ENCODE results near the gene CYCS. TPM values are rescaled to one million over a fixed set of nuclear protein-coding genes. Genes with fewer than 3 reads are reported as not detected.
A peak's percentile ranks its signal among the peaks of the same experiment; 100 is the strongest.

The CYCS gene
- total RNA-seq, 2 experiments from 2014 or later = 126 to 131 TPM

- Mint-ChIP-seq H3K4me3 (peak overlapping the region; percentile 36), H3K27me3 (no peaks in the 10 kb centered on the region), H3K27ac (peak overlapping the region; percentile 18), H3K36me3 (ENCODE audit: low read depth) (peaks cover 53% of the 10 kb centered on the region), H3K4me1 (ENCODE audit: low read depth) (peaks cover 47% of the 10 kb centered on the region), H3K9me3 (no peaks in the 10 kb centered on the region)
- H3K4me3 ChIP-seq (ENCODE audit: low read length) = no peak overlapping the region
- no peaks in the 10 kb centered on the region for H3K9me3 ChIP-seq (ENCODE audit: control insufficient read depth in 1 of 2, insufficient read depth in 1 of 2, low read length in 2 of 2)
- ATAC-seq (ENCODE audit: poor library complexity) (no peak), DNase-seq (no peak)
- intact Hi-C loops (cut with DNase I, micrococcal nuclease) = loop anchor here in 1 of 2 experiments (5.0 to 10.0 kb wide), 4 partner anchors 140 to 1438 kb away; partner anchors contain the start of genes FAM221A, OSBPL3 and PALS2
- ChIA-PET CTCF (interaction anchor here (0.9 kb wide), 1 partner anchor 29 kb away, joined by 3 read pairs; no protein-coding TSS in a partner anchor), POLR2A (no interaction called here)
- H3K4me1 ChIP-seq (ENCODE audit: insufficient read depth, low read length) = peaks cover 14% of the 10 kb centered on the region
- peaks cover 40% of the 10 kb centered on the region for H3K36me3 ChIP-seq (ENCODE audit: insufficient read depth, low read length)
- TF ChIP-seq CTCF (IDR thresholded peaks at IDR 0.05) = no peak
- no peaks in the 10 kb centered on the region for H3K27me3 ChIP-seq (ENCODE audit: control insufficient read depth in 1 of 2, insufficient read depth in 2 of 2, low read length in 2 of 2)
- no peak overlapping the region for H3K27ac ChIP-seq (ENCODE audit: low read depth in 1 of 2, low read length in 2 of 2)
Measured at GRCh38 chr7:25122373-25122772, 2.7 kb downstream of the CYCS start.

- no peak for DNase-seq
- POLR2A ChIA-PET = interaction anchor here (0.6 kb wide), 1 partner anchor 1591 kb away, joined by 4 read pairs; no protein-coding TSS in a partner anchor
- no peak for ATAC-seq (ENCODE audit: poor library complexity)
- Histone ChIP-seq H3K36me3 (ENCODE audit: insufficient read depth, low read length) (peaks cover 40% of the 10 kb centered on the region), H3K9me3 (ENCODE audit: control insufficient read depth in 1 of 2, insufficient read depth in 1 of 2, low read length in 2 of 2) (no peaks in the 10 kb centered on the region), H3K27ac (ENCODE audit: low read depth in 1 of 2, low read length in 2 of 2) (no peak overlapping the region), H3K4me3 (ENCODE audit: low read length) (no peak overlapping the region), H3K27me3 (ENCODE audit: control insufficient read depth in 1 of 2, insufficient read depth in 2 of 2, low read length in 2 of 2) (no peaks in the 10 kb centered on the region), H3K4me1 (ENCODE audit: insufficient read depth, low read length) (peaks cover 14% of the 10 kb centered on the region)
- intact Hi-C loops (cut with DNase I, micrococcal nuclease) = loop anchor here in 1 of 2 experiments (5.0 to 10.0 kb wide), 4 partner anchors 139 to 1437 kb away; partner anchors contain the start of genes FAM221A, OSBPL3 and PALS2
- TF ChIP-seq CTCF (IDR thresholded peaks at IDR 0.05) = no peak
- Mint-ChIP-seq H3K4me1 (ENCODE audit: low read depth) (peaks cover 55% of the 10 kb centered on the region), H3K4me3 (no peak overlapping the region), H3K27me3 (no peaks in the 10 kb centered on the region), H3K36me3 (ENCODE audit: low read depth) (peaks cover 53% of the 10 kb centered on the region), H3K27ac (peak overlapping the region; percentile 18), H3K9me3 (no peaks in the 10 kb centered on the region)
- CTCF ChIA-PET = interaction anchor here (0.9 kb wide), 1 partner anchor 28 kb away, joined by 3 read pairs; no protein-coding TSS in a partner anchor
Measured at GRCh38 chr7:25121599-25121998, 3.5 kb downstream of the CYCS start.

GRCh38 chr7:25119102-25119501 is 6.0 kb downstream of the CYCS start:
- Histone ChIP-seq H3K9me3 (ENCODE audit: control insufficient read depth in 1 of 2, insufficient read depth in 1 of 2, low read length in 2 of 2) (no peaks in the 10 kb centered on the region), H3K27ac (ENCODE audit: low read depth in 1 of 2, low read length in 2 of 2) (no peak overlapping the region), H3K36me3 (ENCODE audit: insufficient read depth, low read length) (peaks cover 40% of the 10 kb centered on the region), H3K4me1 (ENCODE audit: insufficient read depth, low read length) (peaks cover 4% of the 10 kb centered on the region), H3K27me3 (ENCODE audit: control insufficient read depth in 1 of 2, insufficient read depth in 2 of 2, low read length in 2 of 2) (no peaks in the 10 kb centered on the region), H3K4me3 (ENCODE audit: low read length) (no peak overlapping the region)
- Mint-ChIP-seq H3K4me3 (no peak overlapping the region), H3K27ac (no peak overlapping the region), H3K27me3 (no peaks in the 10 kb centered on the region), H3K9me3 (no peaks in the 10 kb centered on the region), H3K4me1 (ENCODE audit: low read depth) (peaks cover 40% of the 10 kb centered on the region), H3K36me3 (ENCODE audit: low read depth) (peaks cover 36% of the 10 kb centered on the region)
- intact Hi-C loops (cut with DNase I, micrococcal nuclease) = no loop called here
- TF ChIP-seq CTCF (IDR thresholded peaks at IDR 0.05) = no peak
- POLR2A ChIA-PET = no interaction called here
- CTCF ChIA-PET = interaction anchor here (1.3 to 3.1 kb wide), 2 partner anchors 20 to 26 kb away, joined by 4 to 7 read pairs; no protein-coding TSS in a partner anchor
- ATAC-seq (ENCODE audit: poor library complexity) = no peak
- DNase-seq = no peak
